ENCODE results near the gene KIF21B. TPM values are rescaled to one million over a fixed set of nuclear protein-coding genes. Genes with fewer than 3 reads are reported as not detected.

KIF21B gene
- total and polyA plus RNA-seq, 9 of the 15 experiments (the other 6 are each of a cell fraction or from before 2014, with no cell fraction given): 0.46 to 13.4 (median 5.9) TPM

- POLR2A ChIA-PET: interaction anchor here (0.7 to 1.3 kb wide), 4 partner anchors 15 to 81 kb away, joined by 3 to 4 read pairs (median 4); no protein-coding TSS in a partner anchor
- H3K79me2 ChIP-seq (ENCODE audit: control insufficient read depth, insufficient read depth, low read length): no peaks in the 10 kb centered on the region
- ATAC-seq (no peak), DNase-seq (ENCODE audit: extremely low read depth in 1 of 4, low spot score in 3 of 4) (no peak), FAIRE-seq (no peak)
- no peaks in the 10 kb centered on the region for H3K9me1 ChIP-seq (ENCODE audit: control insufficient read depth, insufficient read depth, low read length)
- H3K9me3 ChIP-seq (replicated peaks; ENCODE audit: control insufficient read depth, insufficient read depth, low read depth, low read length): no peaks in the 10 kb centered on the region
- BruUV-seq (replicated peaks): no TSS peak
- H2AFZ ChIP-seq (ENCODE audit: low read depth, low read length): no peak overlapping the region
- WGBS (ENCODE audit: insufficient coverage, low coverage, missing lambda C conversion rate): 25% methylated on average over 14 of the region's 14 CpGs
- intact Hi-C loops (cut with micrococcal nuclease) (loop anchor here (10.0 kb wide), 1 partner anchor 254 kb away; no protein-coding TSS in a partner anchor), in situ Hi-C loops (cut with MboI) (no loop called here)
- H3K4me2 ChIP-seq (ENCODE audit: insufficient read depth, low read length): no peak overlapping the region
- H3K4me1 ChIP-seq (replicated peaks in 1 of 2; ENCODE audit: control insufficient read depth in 2 of 2, insufficient read depth in 2 of 2, low read length in 2 of 2): peaks cover 0 to 23% of the 10 kb centered on the region in 2 experiments; a peak in 1 of 5 replicates
- H3K36me3 ChIP-seq (ENCODE audit: control insufficient read depth, insufficient read depth, low read length): no peaks in the 10 kb centered on the region
- CTCF ChIA-PET (ENCODE audit: low intra/inter-chr PET ratio): interaction anchor here (1.2 to 5.1 kb wide), 2 partner anchors 9 to 72 kb away, joined by 3 to 76 read pairs; no protein-coding TSS in a partner anchor
- H4K20me1 ChIP-seq (replicated peaks; ENCODE audit: control insufficient read depth, insufficient read depth, low read length): peaks cover 22% of the 10 kb centered on the region
- no peak overlapping the region for H3K9ac ChIP-seq (ENCODE audit: insufficient read depth in 1 of 2, low read depth in 2 of 2, low read length in 2 of 2)
- H3K4me3 ChIP-seq: no peak overlapping the region
- no peak overlapping the region for H3K27ac ChIP-seq (ENCODE audit: extremely low read depth, low read depth, low read length)
- peaks cover 4 to 25% of the 10 kb centered on the region in 2 experiments; a peak in 3 of 5 replicates for H3K27me3 ChIP-seq (ENCODE audit: control insufficient read depth in 2 of 2, insufficient read depth in 2 of 2, low read length in 2 of 2)
- TF ChIP-seq POLR2G (IDR thresholded peaks at IDR 0.05; ENCODE audit: low read depth, low read length): no peak
- no peak for TF ChIP-seq ZBTB11 (CRISPR knock-in tag; IDR thresholded peaks at IDR 0.05)
- no peak for TF ChIP-seq ZNF561 (CRISPR knock-in tag; conservative IDR thresholded peaks at IDR 0.05)
- TF ChIP-seq ZNF274 (IDR thresholded peaks at IDR 0.05; ENCODE audit: borderline replicate concordance, low read depth, low read length): no peak
- TF ChIP-seq ZBED1 (IDR thresholded peaks at IDR 0.05): no peak
- no peak for TF ChIP-seq ZKSCAN3 (CRISPR knock-in tag; IDR thresholded peaks at IDR 0.05)
- TF ChIP-seq ZNF41 (CRISPR knock-in tag; conservative IDR thresholded peaks at IDR 0.05): no peak
- TF ChIP-seq MTA2 (IDR thresholded peaks at IDR 0.05; ENCODE audit: low read depth): no peak
- TF ChIP-seq RERE (CRISPR knock-in tag; IDR thresholded peaks at IDR 0.05; ENCODE audit: borderline replicate concordance): no peak
- no peak for TF ChIP-seq ZNF408 (CRISPR knock-in tag; IDR thresholded peaks at IDR 0.05; ENCODE audit: low read depth)
- TF ChIP-seq NFYB (IDR thresholded peaks at IDR 0.05; ENCODE audit: extremely low read depth, insufficient read length): no peak
- no peak for TF ChIP-seq ZBTB8A (IDR thresholded peaks at IDR 0.05; ENCODE audit: partially characterized antibody)
- TF ChIP-seq ZNF75A (CRISPR knock-in tag; IDR thresholded peaks at IDR 0.05): no peak
Measured at GRCh38 chr1:200970771-200971427, 52.6 kb downstream of the KIF21B start.
